ENCODE data around the gene NCR3LG1.
"Not testable (repeated sequence)": the region's sequence is repeated elsewhere in the genome, so short reads cannot be mapped to it uniquely, and the experiment has no call there.

Gene NCR3LG1

DNA sequence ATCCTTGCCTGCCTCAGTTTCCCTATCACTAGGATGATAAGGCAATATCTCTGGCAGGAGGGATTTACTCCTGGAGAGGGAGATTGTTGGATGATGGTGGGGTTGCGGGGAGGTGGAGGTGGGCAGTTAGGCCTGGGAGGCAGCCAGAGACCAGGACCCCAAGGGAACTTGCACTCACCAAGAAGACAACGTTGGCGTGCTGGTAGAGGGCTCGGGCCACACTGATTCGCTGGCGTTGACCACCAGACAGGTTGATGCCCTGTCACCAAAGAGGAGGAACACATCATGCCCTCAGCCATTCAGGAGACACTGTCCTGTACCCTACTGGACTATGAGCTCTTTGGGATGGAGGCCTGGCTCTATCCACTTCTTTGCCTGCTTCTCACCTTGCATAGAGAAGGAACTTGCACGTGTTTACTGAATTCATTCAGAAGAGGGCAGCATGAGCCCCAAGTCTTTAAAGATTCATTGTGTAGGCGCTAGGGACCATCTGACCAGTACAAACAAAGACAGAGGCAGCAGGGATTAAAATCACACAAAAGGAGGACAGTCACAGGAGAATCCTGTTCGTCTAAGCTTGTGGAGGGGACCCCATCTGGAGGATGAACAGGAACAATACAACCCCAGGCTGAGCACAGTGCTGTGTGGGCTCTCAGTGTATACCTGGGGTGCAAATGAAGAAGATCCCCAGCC, 61.0 kb downstream of the NCR3LG1 start:
- DNase-seq (ENCODE audit: low read depth, low spot score): no peak

GRCh38 chr11:17413414-17414316, 62.1 kb downstream of the NCR3LG1 start:
- no peak for DNase-seq (ENCODE audit: low read depth, low spot score)

- no peak for DNase-seq (ENCODE audit: low read depth, low spot score)
Observed at GRCh38 chr11:17414317-17414737, 62.7 kb downstream of the NCR3LG1 start.

DNA sequence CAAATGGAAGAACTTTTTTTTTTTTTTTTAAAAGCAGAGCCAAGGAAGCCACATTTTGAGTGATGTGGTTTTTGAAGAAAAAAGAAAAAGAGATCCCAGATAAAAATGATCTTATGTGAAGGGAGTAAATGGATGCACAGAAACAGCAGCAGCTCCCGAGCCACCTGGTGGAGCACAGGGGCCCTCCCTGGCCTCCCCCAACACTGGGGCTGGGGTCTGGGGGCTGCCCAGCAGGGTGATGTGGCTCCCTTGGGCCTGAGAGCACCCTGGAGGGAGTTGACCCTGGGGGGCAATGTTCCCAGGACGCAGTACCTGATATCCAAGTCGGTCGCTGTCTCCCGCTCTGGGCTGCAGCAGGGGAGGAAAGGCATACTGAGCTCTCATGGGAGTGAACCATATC, 63.4 kb downstream of the NCR3LG1 start:
- DNase-seq (ENCODE audit: low read depth, low spot score): no peak

GRCh38 chr11:17415523-17416104, 64.0 kb downstream of the NCR3LG1 start:
- no peak for DNase-seq (ENCODE audit: low read depth, low spot score)

- DNase-seq (ENCODE audit: low read depth, low spot score): no peak
Observed at GRCh38 chr11:17416492-17416891, 64.9 kb downstream of the NCR3LG1 start.

DNA sequence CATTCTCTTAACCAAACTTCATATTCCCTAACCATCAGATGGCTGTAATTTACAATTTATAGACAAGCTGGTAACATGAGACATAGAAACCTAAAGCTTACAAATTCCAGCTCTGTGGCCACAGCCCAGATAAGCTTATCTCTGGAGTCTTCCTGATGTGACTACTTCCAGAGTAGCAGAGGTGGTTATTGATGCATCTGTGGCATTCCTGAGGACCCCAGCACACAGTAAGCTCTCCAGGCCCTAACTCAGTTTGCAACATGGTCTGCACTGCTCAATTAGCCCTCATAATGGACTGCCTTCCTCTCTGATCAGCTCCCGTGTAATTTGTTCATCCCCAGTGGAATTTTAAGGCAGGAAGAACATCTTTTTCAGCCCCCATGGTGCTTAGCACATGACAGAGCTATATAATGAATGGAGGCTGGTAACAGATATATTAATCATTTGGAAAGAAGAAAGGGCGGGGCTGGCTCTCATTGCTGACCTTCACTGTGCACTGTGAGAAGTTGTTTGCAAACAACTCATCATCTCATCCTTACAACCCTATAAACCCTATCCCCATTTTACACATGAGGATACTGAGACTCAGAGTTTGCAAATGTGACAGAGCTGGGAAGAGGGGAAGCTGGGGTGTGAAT, 67.0 kb downstream of the NCR3LG1 start:
- no peak for DNase-seq (ENCODE audit: low read depth, low spot score)

DNA sequence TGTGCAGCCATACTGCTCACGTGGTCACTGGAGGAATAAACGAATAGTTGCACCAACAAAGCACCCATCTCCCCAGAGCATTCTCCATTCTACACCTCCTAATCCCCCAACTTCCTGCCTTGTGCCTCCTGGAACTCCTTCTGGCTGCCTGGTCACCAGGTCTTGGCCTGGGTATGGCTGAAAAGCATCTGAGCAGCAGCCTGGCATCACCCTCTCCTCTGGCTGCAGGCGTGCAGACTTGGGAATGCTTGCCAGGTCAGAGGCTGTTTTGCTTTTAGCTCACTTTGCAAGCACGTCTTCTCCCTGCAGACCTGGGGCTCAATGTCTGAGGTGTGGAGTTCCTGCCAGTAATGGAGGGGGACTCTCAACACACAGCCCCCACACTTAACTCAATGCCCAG, 70.2 kb downstream of the NCR3LG1 start:
- no peak for DNase-seq (ENCODE audit: low read depth, low spot score)

GRCh38 chr11:17423533-17424310, 72.1 kb downstream of the NCR3LG1 start:
- no peak for DNase-seq (ENCODE audit: low read depth, low spot score)

GRCh38 chr11:17426233-17426632, 74.6 kb downstream of the NCR3LG1 start:
- DNase-seq (ENCODE audit: low read depth, low spot score): not testable (repeated sequence)

Data from activated CD4-positive, CD25-positive, alpha-beta regulatory T cell treated with anti-CD3 and anti-CD28 coated beads, Interleukin-2, amount 50 U/mL, for 16 hours (primary cell).